Activated T-cell treated with anti-CD3 and anti-CD28 coated beads for 1 hour (primary cell): ENCODE data around the gene INTS11.

ENCODE experiments used
- DNase-seq: peaks from one replicate; pipeline ENCODE4 v3.0.0-alpha.2; 2020; ENCODE audit warnings: low read depth

The INTS11 gene

DNA sequence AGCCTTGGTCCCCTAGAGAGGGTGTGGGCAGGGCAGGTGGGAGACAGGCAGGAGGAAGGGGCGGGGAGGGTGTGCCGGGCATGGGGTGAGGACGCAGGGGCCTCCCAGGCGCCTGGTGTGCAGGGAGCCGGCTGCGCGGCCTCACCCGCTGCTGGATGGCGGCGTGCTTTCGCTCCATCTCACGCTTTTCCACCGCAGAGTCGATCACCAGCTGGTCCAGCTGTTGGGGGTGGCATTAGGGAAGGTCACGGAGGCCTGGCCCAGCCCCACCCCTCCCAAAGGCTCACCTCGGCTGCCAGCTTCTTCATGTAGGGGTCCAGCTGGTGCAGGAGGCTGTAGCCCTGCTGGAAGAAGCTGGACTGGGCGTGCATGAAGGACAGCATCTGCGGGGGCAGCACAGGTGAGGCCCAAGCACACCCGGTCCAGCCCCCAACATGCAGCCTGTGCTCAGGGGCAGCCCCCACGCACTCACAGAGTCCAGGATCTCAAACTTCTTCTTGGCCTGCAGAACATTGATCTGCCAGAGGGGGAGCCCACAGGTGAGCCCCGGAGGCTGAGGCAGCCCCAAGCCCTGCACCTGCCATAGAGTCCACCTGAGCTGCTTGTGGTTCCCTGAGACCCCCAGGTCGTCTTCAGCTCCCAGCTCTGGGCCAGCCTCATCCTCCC, 24.6 kb downstream of the INTS11 start:
- DNase-seq: no peak

DNA sequence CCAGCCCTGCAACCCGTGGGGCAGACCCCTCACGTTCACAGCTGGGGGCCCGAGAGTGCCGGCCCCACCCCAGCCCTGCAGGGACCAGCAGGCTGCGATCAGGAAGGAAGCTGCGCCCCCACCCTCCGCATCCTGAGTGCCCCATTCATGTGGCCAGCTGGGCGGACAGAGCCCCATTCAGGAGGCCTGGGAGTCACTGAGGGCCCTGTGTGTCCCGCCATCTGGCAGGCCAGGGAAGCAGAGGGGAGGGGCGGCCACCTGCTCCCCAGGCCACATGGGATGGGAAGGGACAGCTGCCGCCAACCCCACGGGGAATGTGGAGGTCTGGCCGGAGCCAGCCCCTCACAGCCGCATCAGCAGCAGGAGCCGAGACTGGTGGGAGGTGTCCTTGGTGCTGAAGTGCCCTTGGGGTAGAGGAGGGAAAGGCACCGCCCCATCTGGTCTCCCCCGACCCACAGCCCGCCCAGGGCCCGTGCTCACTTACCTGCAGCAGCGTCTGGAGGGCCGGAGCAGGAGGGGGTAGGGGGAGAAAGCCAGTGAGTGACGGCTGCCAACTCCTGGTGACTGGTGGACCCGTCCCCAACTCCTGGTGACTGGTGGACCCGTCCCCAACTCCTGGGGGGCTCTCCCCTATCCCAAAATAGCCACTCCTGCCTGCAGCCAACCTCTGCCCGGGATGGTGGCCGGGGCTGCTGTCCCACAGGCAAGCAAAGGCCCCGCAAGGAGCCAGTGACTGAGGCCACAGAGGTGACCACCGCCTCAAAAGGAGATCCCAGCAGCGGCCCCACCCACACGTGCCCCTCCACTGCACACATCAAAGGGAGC, 25.4 kb downstream of the INTS11 start:
- no peak for DNase-seq

DNA sequence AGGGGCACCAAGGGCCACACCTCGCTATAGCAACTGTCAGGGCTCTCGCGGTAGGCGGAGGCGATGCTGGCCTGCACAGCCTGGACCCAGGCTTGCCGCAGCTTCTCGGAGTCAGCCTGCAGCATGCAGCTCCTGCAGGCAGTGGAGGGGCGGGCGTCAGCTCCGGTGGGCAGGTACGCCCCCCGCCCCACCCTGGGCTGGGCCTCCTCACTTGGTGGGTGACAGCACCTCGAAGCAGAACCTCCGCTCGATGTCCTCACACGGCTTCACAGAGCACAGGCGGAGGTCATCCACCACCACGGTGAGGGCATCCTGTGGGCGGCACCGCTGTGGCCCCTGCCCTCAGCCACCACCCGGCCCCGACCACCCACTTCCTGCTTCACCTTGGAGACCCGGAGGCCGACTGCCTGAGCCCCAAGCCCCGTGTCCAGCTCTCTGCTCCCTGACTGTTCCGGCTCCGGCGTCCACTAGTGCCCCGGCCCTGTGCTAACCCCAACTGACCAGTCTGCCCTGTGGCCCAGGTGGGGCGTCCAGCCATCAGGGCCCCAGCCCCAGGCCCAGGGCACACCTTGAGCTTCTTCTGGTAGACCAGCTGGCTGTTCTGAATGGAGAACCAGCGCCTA, 26.5 kb downstream of the INTS11 start:
- no peak for DNase-seq

- DNase-seq: no peak
Measured at GRCh38 chr1:1296070-1297061, 28.1 kb downstream of the INTS11 start.

DNA sequence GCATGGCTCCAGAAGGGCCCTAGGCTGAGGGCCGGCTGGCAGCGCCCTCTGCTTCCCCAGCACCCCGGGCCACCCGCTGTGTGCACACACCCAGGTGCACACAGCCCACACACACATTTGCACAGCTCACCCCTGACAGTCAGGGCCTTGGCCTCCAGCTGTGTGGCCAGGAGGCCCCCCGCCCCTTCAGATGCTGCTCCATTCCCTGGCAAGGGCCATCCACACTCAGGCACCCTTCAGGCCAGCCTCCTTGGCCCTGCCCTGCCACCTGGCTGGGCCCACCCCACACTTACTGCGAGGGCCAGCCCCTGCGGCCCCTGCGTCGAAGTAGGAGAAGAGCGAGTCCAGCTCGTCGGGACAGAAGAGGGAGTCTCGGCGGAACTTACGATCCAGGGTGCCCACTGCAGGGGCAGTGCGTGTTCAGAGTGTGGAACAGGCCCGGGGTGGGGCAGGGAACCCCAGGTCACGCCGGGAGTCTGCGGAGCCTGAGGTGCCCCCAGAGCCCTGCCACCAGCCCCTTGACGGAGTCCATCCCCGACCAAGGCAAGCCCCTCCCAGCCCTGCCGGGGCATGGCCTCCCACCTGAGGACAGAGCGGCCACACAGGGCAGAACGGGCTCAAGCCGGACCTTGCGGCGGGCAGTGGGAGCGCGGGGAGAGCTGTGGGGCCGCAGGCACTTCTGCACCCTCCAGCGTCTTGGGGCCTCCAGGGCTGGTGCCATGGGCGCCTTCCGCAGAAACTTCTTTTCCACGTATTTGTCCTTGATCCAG, 29.1 kb downstream of the INTS11 start:
- DNase-seq: no peak

- no peak for DNase-seq
Measured at GRCh38 chr1:1294250-1294890, 30.1 kb downstream of the INTS11 start.

- DNase-seq: no peak
Measured at GRCh38 chr1:1293263-1294249, 30.9 kb downstream of the INTS11 start.

- no peak for DNase-seq
Measured at GRCh38 chr1:1292851-1293250, 31.6 kb downstream of the INTS11 start.

GRCh38 chr1:1292442-1292779, 32.0 kb downstream of the INTS11 start:
- DNase-seq: no peak

GRCh38 chr1:1291548-1292441, 32.7 kb downstream of the INTS11 start:
- peak; percentile 66 for DNase-seq

GRCh38 chr1:1291023-1291528, 33.4 kb downstream of the INTS11 start:
- no peak for DNase-seq

- peak; percentile 53 for DNase-seq
Measured at GRCh38 chr1:1290238-1290731, 34.2 kb downstream of the INTS11 start.

- no peak for DNase-seq
Measured at GRCh38 chr1:1287288-1288110, 37.0 kb downstream of the INTS11 start.

- DNase-seq: no peak
Measured at GRCh38 chr1:1286313-1287261, 37.9 kb downstream of the INTS11 start.

- no peak for DNase-seq
Measured at GRCh38 chr1:1285611-1286311, 38.7 kb downstream of the INTS11 start.
